Peyer's patch (tissue), 4 donors: ENCODE measurements around the gene CDC25C.

Experiments used
- CTCF ChIP-seq, 6 experiments: fragments of 450-650 bp in 4 of 6; fragments of 200-600 bp in 2 of 6; sonication (generic) in 1 of 6; IDR thresholded peaks; one replicate each; pipeline ENCODE4 v1.5.1; 2017 to 2019; ENCODE audit warnings: antibody characterized with exemption in 6 of 6, mild to moderate bottlenecking in 3 of 6, moderate library complexity in 1 of 6
- POLR2A ChIP-seq, 2 donors: fragments of 450-650 bp; IDR thresholded peaks; one replicate each; pipeline ENCODE4 v1.5.1; 2017; ENCODE audit warnings: antibody characterized with exemption in 2 of 2, mild to moderate bottlenecking in 2 of 2, moderate library complexity in 2 of 2

- TF ChIP-seq CTCF (IDR thresholded peaks at IDR 0.05) (no peak), POLR2A (IDR thresholded peaks at IDR 0.05) (no peak)
Measured at GRCh38 chr5:138243794-138244193, 87.8 kb downstream of the CDC25C start.
